Stimulated activated CD4-positive, alpha-beta T cell treated with anti-CD3 and anti-CD28 coated beads, Interleukin-15, amount 100 ng/mL, for 1 hour (primary cell): Measurements from ENCODE around the gene AXIN2.

ENCODE experiments used
- DNase-seq, 2 donors: peaks; one replicate each; pipeline ENCODE4 v3.0.0-alpha.2; 2020; ENCODE audit warnings: low read depth in 1 of 2, low spot score in 1 of 2

Gene AXIN2

DNA sequence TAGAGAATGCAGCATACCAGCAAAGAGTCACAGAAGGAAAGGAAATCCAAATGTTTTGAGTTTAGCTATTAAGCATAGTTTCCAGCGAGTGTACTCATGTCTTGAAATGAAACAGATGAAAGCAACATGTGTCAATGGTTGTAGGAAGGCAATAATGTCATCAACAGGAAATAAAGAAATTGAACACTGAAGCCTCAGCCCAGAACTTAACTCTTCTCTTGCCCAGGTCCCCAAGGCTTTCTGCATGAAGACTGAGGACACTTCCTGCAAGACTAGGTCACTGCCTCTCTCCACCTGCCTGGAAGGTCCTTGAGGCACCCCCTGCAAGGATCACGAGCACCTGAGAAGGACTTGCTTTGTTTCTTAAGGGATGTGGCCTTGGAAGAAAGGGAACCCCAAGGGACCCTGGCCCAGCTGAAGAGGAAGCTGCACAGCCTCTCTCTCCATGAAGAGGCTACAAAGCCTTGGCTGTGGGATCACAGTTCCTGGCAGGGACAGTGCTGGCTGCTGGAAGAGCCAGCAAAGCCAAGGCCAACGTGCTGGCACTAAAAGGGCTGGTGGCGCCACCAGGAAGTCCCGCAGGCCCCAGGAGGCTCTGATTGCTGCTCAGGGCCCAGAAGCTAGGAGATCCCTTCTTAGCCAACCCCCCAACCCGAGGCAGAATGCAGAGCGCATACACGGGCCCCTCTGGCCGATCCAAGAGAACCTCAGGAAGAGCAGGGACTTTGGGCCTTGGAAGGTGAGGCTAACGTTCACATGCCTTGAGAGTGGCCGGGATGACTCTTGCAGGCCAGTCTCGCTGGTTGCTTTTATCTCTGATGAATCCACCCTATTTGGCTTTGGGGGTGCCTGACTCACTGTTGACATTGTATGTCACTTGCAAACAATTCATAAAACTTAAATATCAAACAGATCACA lies 23.4 kb upstream of the AXIN2 start:
- no peak for DNase-seq

DNA sequence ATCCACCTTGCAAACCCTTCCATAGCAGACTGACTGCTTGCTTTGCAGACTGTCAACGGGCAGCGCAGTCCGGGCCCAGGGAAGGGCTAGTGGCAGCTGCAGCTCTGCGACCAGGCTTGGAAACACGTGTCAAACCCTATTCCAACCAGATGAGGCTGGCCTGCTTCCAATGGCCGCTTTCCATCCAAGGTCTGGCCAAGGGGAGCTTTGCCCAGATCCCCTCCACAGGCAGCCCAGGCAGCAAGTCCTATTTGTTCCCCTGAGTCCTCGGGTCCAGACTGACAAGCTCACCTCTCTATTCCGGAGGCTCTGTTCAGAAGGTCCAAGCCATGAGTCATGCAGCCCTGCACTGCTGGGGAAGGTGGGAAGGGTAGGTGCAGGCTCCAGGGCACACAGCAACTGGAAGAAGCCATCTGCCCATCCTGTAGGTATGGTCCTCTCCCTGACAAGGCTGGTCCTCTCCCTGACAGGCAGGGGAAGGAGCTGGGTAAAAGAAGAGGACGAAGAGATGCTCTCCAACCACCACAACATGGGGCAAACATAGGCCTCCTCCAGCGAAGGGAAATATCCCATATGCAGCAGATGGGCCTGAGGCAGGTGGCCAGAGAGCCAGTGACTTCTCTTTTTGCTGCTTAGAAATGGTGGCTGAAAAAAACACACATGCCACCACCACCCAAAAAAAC lies 22.6 kb upstream of the AXIN2 start:
- no peak for DNase-seq

DNA sequence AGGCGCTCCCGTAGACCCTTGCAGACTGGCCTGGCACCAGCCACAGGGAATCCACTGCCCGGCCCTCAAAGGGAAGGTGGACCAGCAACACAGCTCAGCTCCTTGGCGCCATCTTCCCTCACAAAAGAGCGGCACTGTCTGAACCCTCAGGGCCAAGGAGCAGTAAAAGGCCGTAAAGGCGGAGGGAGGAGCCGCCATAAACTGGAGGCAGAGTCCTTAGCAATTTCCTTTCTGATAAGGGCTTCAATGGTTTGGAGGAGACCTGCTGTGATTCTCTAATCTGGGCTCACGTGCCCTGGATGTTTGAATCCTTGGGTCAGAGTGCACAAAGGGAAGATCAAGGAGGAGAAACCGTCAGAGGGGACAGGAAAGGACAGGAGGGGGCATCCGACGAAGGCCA lies 15.5 kb upstream of the AXIN2 start:
- DNase-seq, result no peak

DNA sequence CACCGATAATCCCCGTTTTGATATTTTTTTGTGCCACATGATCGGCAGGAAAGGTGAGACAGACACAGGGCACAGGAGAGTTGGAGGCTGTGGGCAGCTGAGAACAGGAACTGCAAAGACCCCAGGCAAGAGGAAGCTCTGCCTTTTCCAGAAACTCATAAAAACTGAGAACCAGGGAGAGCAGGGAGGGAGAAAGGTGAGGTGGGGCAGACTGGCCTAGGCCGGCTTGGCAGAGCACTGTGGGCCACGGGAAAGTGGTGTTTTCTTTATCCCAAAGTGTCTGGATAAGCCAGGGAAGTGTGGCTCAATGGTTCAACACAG lies 11.8 kb upstream of the AXIN2 start:
- DNase-seq, result no peak

DNA sequence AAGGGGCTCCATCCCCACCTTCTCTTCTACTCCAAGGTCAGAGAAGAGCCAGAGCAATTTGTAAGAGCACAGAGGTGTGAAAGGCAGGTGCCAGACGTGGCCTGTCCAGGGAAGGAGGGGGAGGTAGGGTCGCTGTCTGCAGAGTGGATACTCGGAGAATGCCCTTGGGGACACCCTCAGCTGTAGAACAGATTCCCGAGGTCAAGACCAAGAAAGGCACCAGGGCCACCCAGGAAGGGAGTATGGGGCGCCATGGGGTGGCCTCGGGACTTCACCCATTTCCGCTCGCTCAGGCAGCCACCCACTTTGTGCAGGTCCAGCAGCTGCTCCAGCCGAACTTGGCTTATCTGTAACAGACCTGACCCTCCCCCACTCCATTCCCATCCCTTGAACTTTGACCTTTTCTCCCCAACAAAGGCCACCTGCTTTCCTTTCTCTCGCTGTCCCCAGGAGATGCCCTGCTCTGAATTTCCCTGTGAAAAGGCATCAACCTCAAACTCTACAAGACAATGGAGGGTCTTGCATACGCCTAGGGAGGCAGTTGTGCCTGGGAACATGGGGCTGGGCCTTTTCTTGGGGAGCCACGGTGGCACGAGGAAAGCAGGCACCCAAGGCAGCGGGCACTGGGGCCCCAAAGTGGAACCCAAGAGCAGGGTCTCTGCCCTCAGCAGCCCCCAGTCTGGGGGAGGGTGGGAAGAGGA lies 11.3 kb upstream of the AXIN2 start:
- no peak for DNase-seq

DNA sequence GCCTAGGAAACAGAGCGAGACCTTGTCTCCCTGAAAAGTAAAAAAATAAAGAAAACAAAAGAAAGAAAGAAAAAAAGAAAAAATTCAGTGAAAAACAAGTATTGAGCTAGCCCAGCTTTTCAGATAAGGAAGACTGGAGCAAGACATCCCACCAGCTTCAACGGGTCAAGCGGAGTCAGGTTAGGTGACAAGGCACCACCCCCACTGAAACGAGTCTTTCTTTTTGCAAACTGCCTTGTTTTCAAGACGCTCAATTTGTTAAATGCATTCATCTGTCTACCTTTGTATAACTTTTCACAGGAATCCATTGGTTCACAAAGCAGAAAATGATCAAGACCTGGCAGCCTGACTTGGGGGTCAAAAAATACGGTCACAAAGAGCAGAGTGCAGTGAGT lies 10.7 kb upstream of the AXIN2 start:
- DNase-seq, result no peak

DNA sequence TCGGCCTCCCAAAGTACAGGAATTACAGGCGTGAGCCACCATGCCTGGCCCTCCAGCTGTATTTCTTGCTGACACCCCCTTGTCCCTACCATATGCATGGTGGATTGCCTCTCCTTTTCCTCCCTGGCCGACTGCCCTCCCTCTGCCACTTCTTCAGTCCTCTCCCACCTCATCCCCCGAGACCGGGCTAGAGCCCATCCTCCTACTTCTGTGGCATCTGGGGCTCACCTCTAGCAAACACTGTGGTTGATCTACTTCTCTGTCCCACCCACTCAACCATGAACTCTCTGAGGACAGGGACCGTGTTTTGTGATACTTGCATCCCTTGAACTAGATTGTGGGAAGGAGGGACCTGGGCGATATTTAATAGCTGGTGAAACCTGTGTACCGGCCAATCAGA lies 7.5 kb upstream of the AXIN2 start:
- no peak for DNase-seq

DNA sequence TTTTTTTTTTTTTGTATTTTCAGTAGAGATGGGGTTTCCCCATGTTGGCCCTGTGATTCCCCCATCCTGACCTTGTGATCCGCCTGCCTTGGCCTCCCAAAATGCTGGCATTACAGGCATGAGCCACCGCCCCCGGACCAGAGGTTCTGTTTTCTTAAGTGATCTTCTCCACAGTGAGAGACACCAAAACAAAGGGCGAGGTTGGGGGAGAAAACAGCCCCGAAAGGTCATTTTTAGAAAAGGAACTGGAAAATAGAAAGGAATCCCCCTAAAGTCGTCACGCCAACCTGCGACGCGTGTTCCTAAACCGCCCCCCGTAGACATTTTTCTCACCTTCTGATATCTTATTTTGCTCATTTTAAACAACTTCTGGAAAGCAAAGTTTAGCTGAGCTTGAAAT lies 6.1 kb upstream of the AXIN2 start:
- DNase-seq, result no peak

DNA sequence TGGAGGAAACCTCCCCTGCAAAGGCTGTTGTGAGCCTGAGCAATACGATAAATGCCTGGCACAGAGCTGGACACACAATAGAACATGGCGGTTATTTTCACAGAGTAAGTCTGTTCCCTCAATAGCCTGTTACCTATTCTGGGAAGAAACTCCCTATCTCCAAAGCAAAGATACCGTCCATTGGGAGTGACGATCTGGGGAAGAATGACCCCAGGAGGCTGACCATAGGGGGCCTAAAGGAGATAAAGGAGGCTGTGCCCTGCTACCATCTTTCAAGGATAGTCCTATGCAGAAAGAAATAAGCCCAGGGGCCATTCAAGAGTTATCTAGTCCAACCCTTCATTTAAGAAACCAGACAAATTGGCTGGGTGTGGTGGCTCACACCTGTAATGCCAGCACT lies 4.1 kb upstream of the AXIN2 start:
- DNase-seq, result no peak

DNA sequence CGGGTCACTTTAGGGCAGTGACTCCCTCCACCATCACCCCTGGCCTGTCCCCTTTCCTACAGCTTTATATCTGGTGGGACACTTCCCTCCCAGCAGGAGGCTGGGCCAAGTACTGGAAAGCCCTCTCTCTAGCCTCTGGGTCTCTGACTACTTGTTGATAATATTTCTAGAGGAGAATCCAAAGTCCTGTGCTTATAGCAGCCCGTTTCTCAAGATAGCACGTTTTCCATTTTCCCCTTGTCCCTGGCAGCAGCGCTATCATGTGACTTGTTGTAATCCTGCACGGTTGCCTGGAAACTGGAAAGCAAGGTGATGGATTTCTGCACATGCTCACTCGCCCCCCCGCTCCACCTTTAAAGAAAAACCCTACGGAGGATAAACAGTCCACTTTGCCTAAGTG lies 3.3 kb upstream of the AXIN2 start:
- DNase-seq, result no peak

DNA sequence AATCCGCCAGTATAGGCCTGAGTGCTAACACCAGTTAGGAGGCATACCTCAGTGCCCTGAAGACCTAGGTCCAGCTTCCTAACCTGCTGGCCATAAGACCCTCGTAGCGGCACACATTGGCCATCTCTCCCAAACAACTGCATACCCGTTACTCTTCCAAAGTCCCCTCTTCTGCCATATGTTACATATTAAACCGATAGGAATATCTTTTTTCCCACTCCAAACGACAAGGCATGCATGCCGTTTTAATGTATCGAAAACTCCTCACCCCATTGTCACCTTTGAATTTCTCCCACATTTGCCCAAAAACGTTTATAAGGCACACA lies 721 bp upstream of the AXIN2 start:
- DNase-seq, result no peak

DNA sequence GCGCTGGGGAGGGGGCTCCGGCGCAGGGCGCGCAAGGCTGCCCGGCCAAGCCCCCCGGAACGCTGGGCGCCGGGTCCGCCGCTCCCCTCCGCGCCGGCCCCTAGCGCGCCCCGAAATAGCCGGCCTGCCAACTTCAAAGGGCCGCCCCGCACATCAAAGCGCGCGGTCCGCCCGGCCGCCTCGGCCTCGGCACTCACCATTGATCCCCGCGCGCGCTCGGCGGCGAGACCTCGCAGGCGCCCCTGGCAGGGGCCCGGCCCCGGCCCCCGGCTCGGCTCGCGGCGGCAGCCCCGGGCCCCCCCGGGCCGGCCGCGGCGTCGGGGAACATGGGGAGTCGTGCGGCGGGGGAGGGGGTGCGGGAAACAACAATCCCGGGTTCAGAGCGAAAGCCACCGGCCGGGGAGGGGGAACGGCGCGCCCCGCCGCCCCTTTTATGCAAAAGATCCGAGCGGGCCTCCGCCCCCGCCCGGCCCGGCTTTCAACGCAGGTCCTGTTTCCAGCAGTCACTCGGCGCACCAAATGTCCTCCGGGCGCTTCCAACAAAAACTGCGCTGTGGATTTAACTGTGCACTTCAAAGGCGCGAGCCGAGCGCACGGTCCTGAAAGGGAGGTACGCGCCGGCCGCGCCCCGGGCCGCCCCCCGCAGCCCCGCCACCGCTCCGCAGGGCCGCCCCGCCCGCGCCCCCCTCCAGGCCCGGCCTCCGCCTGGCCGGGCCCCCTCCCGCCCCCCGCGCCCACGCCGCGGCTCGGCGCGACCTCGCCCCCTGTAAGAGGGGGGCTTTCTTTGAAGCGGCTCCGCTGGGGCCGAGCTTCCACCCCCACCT lies 608 bp downstream of the AXIN2 start:
- peak; percentile 51 to 66 for DNase-seq

DNA sequence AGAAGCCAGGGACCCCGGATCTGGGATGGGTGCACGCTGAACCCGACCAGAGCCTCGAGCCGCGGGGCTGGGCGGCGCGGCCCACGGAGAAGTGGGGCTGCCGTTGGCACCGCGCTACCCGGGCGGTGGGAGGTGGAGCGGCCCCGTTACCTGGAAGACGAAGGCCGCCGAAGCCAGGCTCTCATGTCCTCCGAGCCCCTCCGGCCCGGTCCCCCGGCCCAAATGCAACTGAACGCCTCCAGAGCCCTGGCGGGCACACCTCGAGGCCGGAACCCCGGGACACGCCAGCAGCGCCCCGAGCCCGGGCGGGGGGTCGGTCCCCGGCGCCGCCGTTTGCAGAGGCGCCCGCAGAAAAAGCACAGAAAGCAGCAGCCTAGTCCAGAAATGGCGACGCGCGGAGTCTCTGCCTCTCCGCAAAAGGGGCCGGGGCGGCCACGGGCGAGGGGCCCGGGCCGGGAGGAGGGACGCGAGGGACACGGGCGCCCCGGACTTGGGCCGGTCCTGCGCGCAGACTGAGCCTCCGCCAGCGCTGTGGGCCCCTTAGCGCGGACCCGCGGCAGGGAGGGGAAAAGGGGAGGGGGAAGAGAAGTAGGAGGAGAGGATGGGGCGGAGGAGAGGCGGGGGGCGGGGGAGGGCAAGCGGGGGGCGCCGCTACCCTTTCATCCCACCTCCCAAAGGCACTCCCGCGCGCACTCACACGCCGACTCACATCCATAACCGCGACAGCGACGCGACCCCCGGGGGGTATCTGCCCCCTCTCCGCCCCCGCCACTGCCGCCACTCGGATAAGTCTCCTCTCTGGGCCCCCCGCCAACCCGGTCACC lies 1.4 kb downstream of the AXIN2 start:
- DNase-seq, result no peak

DNA sequence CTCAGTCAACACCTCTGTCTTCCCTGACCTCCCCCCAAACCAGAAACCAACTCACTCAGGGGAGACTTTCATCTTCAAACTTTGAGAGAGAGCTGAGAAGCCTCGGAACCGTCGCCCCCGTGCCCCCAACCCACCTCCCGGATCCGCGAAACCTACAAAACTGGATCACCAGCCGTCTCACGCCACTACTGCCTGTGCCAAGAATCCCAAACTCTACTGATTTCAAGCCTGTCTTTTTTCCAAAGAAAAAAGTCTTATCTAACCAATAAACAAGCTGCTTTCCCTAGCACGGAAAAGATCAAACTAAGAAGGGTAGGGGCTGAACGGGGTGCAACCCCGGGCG lies 2.0 kb downstream of the AXIN2 start:
- DNase-seq, result no peak

DNA sequence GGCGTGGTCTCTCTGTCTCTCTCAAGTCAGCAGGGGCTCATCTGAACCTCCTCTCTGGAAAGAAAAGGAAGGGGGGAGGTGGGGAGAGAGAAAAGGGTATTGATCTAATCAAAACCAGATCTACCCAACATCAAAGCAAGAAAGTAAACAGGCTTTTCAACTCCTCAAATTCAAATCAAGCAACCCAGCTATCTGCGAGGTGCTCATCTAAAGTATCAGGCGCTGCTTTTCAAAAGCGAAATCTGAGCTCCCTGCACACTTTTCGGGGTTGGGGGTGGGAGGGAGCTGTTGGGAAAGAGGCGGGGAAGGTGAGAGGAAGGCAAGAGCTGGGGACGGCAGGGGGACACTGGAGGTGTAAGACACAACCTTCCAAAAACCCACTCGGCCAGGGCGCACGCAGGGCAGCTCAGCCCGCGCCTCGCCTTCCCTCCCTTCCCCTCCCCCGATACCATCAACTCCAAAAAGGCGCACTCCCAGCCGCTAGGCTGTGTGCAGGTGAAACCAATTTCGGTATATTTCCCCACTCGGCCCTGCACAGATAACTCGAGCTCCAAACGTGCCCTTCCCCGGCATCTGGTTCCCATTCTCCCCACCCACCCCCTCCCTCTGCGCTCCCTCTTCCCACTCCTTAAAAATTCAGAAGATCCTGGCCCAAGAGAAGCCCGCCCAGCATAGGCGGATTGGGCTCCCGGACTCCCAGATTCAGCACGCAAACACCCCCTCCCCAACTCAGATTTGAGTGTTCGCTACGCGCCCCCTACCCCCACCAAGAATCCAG lies 2.6 kb downstream of the AXIN2 start:
- DNase-seq, result no peak

DNA sequence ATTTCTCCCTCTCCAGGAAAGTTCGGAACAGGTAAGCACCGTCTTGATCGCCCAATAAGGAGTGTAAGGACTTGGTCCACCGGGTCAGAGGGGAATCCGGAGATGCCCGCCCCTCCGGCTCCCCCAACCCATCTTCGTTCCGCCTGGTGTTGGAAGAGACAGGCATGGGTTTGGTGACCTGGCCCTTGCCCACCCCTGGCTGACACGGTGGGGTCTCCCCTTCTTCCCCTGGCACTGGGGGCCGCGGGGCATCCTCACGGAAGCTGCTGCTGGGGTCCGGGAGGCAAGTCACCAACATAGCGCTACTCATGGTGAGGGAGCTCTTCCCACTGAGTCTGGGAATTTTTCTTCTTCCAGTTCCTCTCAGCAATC lies 3.2 kb downstream of the AXIN2 start:
- DNase-seq, result no peak

DNA sequence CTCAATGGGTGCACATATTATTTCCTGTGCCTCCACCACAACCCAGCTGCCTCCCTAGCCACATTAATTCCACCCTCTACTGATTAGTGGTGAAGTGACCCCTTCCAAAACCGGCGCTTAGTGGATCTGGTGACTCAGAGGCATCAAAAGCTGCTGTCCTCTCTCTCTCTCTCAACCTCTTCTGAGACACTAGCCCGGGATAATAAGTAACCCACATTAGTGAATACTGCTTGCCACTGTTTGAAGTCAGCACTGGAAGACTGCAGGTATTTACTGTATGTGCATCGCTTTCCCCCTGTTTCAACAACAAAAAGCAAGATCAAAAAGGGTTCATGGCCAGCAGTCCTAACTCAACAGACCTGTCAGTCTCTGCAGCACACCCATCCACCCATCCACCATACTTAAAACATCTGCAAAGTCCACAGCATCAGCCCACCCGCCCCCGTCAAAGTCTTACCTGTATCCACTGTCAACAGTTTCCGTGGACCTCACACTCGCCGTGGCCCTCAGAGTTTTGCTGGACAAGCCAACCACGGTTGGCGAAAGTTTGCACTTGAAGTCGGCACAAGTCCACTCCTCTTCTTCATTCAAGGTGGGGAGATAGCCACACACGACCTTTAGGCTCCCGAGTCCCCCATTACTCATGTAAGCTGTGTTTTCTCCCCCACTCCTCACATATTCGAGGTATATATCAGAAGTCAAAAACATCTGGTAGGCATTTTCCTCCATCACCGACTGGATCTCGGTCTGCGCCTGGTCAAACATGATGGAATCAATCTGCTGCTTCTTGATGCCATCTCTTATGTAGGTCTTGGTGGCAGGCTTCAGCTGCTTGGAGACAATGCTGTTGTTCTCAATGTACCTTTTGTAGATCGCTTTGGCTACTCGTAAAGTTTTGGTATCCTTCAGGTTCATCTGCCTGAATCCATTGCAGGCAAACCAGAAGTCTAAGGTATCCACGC lies 3.8 kb downstream of the AXIN2 start:
- DNase-seq, result no peak

DNA sequence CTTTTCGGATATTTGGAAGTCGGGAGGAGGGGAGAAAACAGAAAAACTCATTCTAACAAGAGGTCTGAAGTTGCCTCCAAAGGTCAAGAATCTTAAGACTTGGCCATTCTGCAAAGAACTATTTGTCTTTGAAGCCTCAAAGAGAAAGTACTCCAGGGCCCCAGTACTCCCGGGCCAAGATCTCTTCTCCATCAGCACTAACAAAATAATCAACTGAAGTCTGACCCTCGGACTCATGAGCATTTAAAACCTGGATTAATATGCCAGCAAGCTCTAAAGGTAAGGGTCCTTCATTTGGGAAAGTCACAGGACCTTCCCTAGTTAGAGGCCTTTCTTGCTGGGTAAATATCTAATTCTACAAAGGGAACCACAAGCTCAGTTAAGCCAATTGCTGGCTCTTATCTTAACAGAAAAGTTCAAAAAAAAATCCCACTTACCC lies 4.5 kb downstream of the AXIN2 start:
- no peak for DNase-seq
